HepG2 (cell line): Measurements from ENCODE around the gene TUBA4A. TPM values are rescaled to one million over a fixed set of nuclear protein-coding genes. Genes with fewer than 3 reads are reported as not detected.

Source experiments
- ADNP ChIP-seq: sonication (generic); formaldehyde crosslinking; IDR thresholded peaks from 2 replicates; pipeline ENCODE4 v1.4.0; 2020; ENCODE audit warnings: missing genetic modification reagents
- DBP ChIP-seq: sonication (generic); formaldehyde crosslinking; IDR thresholded peaks from 2 replicates; pipeline ENCODE4 v1.4.0; 2020; ENCODE audit warnings: missing genetic modification reagents; ENCODE audit errors: not compliant biosample characterization
- FIP1L1 ChIP-seq: fragments of 200-400 bp; formaldehyde crosslinking; IDR thresholded peaks from 2 replicates; pipeline ENCODE4 v1.6.1; 2018; ENCODE audit warnings: low read depth, mild to moderate bottlenecking, low read length, moderate library complexity, borderline replicate concordance; ENCODE audit not compliant: insufficient read depth
- LRRFIP1 ChIP-seq: sonication (generic); formaldehyde crosslinking; conservative IDR thresholded peaks from 2 replicates; pipeline ENCODE4 v1.4.0; 2020; ENCODE audit warnings: missing genetic modification reagents
- MIXL1 ChIP-seq: IDR thresholded peaks from 2 replicates; pipeline ENCODE4 v1.6.1; 2016
- RCOR2 ChIP-seq: IDR thresholded peaks from 2 replicates; pipeline ENCODE4 v1.6.1; 2016; ENCODE audit warnings: missing biosample characterization, missing genetic modification reagents
- RERE ChIP-seq: IDR thresholded peaks from 2 replicates; pipeline ENCODE4 v1.6.1; 2016; ENCODE audit warnings: low read depth, missing genetic modification reagents, missing compliant biosample characterization
- SRSF1 ChIP-seq: fragments of 200-400 bp; formaldehyde crosslinking; optimal IDR thresholded peaks from 2 replicates; pipeline ENCODE3; 2017; ENCODE audit warnings: mild to moderate bottlenecking, low read depth, low read length, moderate library complexity
- TOE1 ChIP-seq: sonication (generic); formaldehyde crosslinking; IDR thresholded peaks from 2 replicates; pipeline ENCODE4 v1.4.0; 2020; ENCODE audit warnings: mild to moderate bottlenecking, missing genetic modification reagents
- ZBTB38 ChIP-seq: sonication (generic); formaldehyde crosslinking; IDR thresholded peaks from 2 replicates; pipeline ENCODE4 v1.5.1; 2020; ENCODE audit warnings: mild to moderate bottlenecking, missing genetic modification reagents
- ZMAT3 ChIP-seq: sonication (generic); formaldehyde crosslinking; conservative IDR thresholded peaks from 2 replicates; pipeline ENCODE4 v1.7.0; 2021; ENCODE audit warnings: missing genetic modification reagents
- ZNF12 ChIP-seq: sonication (generic); formaldehyde crosslinking; IDR thresholded peaks from 2 replicates; pipeline ENCODE4 v1.5.0; 2020; ENCODE audit warnings: missing genetic modification reagents
- ZNF280D ChIP-seq: sonication (generic); formaldehyde crosslinking; IDR thresholded peaks from 2 replicates; pipeline ENCODE4 v1.5.1; 2020; ENCODE audit warnings: mild to moderate bottlenecking, missing genetic modification reagents
- ZNF367 ChIP-seq: sonication (generic); formaldehyde crosslinking; IDR thresholded peaks from 2 replicates; pipeline ENCODE4 v1.4.0; 2020; ENCODE audit warnings: missing genetic modification reagents, borderline replicate concordance
- ZNF512 ChIP-seq: sonication (generic); formaldehyde crosslinking; IDR thresholded peaks from 2 replicates; pipeline ENCODE4 v1.4.0; 2020; ENCODE audit warnings: mild to moderate bottlenecking, missing genetic modification reagents
- polyA plus RNA-seq, 8 experiments: library from polyadenylated mRNA; depleted of rRNA in 3 of 8; stranded (reverse) in 7 of 8; unstranded in 1 of 8; fragments of >200 nt; fragmentation: Illumina TruSeq in 4 of 8; extraction: Trizol in 4 of 8; gene quantifications; 2 replicates each; pipeline versions ENCODE4 v1.2.1 to v1.2.3, GENCODE V29; 2011 to 2016; ENCODE audit warnings: low read depth in 4 of 8, missing spikeins in 1 of 8, mixed read lengths in 1 of 8; ENCODE audit not compliant: insufficient read depth in 1 of 8
- total RNA-seq, 5 experiments: library from RNA; depleted of rRNA; stranded (reverse); fragments of >200 nt; fragmentation: Illumina TruSeq; extraction: Trizol; gene quantifications; 2 replicates each; pipeline ENCODE4 v1.2.3, GENCODE V29; 2016; ENCODE audit warnings: low read depth in 1 of 5

TUBA4A gene
- total and polyA plus RNA-seq, 2 of the 13 experiments (the other 11 are each of a cell fraction or from before 2014, with no cell fraction given), result 1.3 to 12.7 TPM

GRCh38 chr2:219249203-219249980, 4.3 kb downstream of the TUBA4A start (continued):
- no peak for TF ChIP-seq RERE (CRISPR knock-in tag)
- TF ChIP-seq ZNF12 (CRISPR knock-in tag), result peak; percentile 17; the same call in 1 of the 2 replicates
- no peak for TF ChIP-seq ZNF367
- TF ChIP-seq ZBTB38, result no peak
- peak; percentile 45 for TF ChIP-seq SRSF1
- 0 out of 2 replicates have a peak, but pooled peaks have one; percentile 90 for TF ChIP-seq FIP1L1
- TF ChIP-seq MIXL1 (CRISPR knock-in tag), result peak; percentile 91
- TF ChIP-seq ADNP (CRISPR knock-in tag), result no peak
- no peak for TF ChIP-seq DBP (CRISPR knock-in tag)
- peak; percentile 88; the same call in 1 of the 2 replicates for TF ChIP-seq ZNF280D
- no peak for TF ChIP-seq LRRFIP1
- TF ChIP-seq RCOR2 (CRISPR knock-in tag), result no peak
- no peak for TF ChIP-seq ZNF512 (CRISPR knock-in tag)
- no peak for TF ChIP-seq TOE1 (CRISPR knock-in tag)
- peak; percentile 85 for TF ChIP-seq ZMAT3
